Measurements from ENCODE around the gene LRMDA. TPM values are rescaled to one million over a fixed set of nuclear protein-coding genes. Genes with fewer than 3 reads are reported as not detected.

The LRMDA gene
- total RNA-seq, 1 experiment from 2014 or later: 4.8 TPM

GRCh38 chr10:75999001-75999400 is 567.6 kb downstream of the LRMDA start:
- ATAC-seq (no peak), DNase-seq (ENCODE audit: low read depth, low spot score) (no peak)
- ChIA-PET RAD21 (ENCODE audit: low non-redundant PET in 1 of 2, low total read pairs in 2 of 2, uncharacterized antibody in 2 of 2, unreplicated experiment in 2 of 2) (no interaction called here), CTCF (interaction anchor here (1.4 kb wide), 1 partner anchor 27 kb away, joined by 3 read pairs; no protein-coding TSS in a partner anchor), POLR2A (no interaction called here)
- H3K9ac ChIP-seq (ENCODE audit: low read length): no peak overlapping the region
- no peaks in the 10 kb centered on the region for H3K9me2 ChIP-seq (ENCODE audit: insufficient read depth)
- peaks cover 17% of the 10 kb centered on the region for H3K27me3 ChIP-seq (ENCODE audit: insufficient read depth, low read length)
- no TSS peak for BruUV-seq (replicated peaks)
- no peaks in the 10 kb centered on the region for H3K9me3 ChIP-seq (ENCODE audit: control insufficient read depth in 1 of 2, insufficient read depth in 1 of 2, low read depth in 1 of 2, low read length in 2 of 2)
- TF ChIP-seq JUND (IDR thresholded peaks at IDR 0.05): no peak
- no peak for TF ChIP-seq MAX (IDR thresholded peaks at IDR 0.05)
- no peak for TF ChIP-seq ELF1 (IDR thresholded peaks at IDR 0.05; ENCODE audit: borderline replicate concordance, low read depth)
- TF ChIP-seq FOSL1 (IDR thresholded peaks at IDR 0.05; ENCODE audit: low read depth): no peak
- TF ChIP-seq POLR2AphosphoS5 (IDR thresholded peaks at IDR 0.05; ENCODE audit: low read depth, low read length): no peak
- no peak for TF ChIP-seq CBX3 (IDR thresholded peaks at IDR 0.05; ENCODE audit: low read depth)
- no peak for TF ChIP-seq YY1 (IDR thresholded peaks at IDR 0.05; ENCODE audit: extremely low read depth, insufficient replicate concordance, low read depth, low read length)
- TF ChIP-seq SP1 (IDR thresholded peaks at IDR 0.05; ENCODE audit: low read depth): no peak
- no peak for TF ChIP-seq EZH2 (IDR thresholded peaks at IDR 0.05)
- TF ChIP-seq RAD21 (IDR thresholded peaks at IDR 0.05; ENCODE audit: low read depth): no peak
- TF ChIP-seq CEBPB (IDR thresholded peaks at IDR 0.05; ENCODE audit: low read depth): no peak
- no peaks in the 10 kb centered on the region for H3K4me1 ChIP-seq (ENCODE audit: control insufficient read depth in 1 of 2, insufficient read depth in 2 of 2, low read length in 2 of 2)
- H3K27ac ChIP-seq (ENCODE audit: low read depth, low read length): no peak overlapping the region
- no peaks in the 10 kb centered on the region for H4K20me1 ChIP-seq (ENCODE audit: insufficient read depth)
- intact Hi-C loops (cut with micrococcal nuclease): no loop called here
- no peaks in the 10 kb centered on the region for H3K36me3 ChIP-seq (ENCODE audit: control insufficient read depth in 1 of 2, insufficient read depth in 2 of 2, low read length in 2 of 2)
- no peak overlapping the region for H2AFZ ChIP-seq (ENCODE audit: low read depth, low read length, poor library complexity, severe bottlenecking)
- H3K4me2 ChIP-seq (ENCODE audit: low read length): no peak overlapping the region
- no peaks in the 10 kb centered on the region for H3K79me2 ChIP-seq (ENCODE audit: insufficient read depth, low read length)
- H3K4me3 ChIP-seq (replicated peaks in 1 of 2; ENCODE audit: low read depth in 1 of 2, low read length in 2 of 2): no peak overlapping the region

- no peaks in the 10 kb centered on the region for H3K9me2 ChIP-seq (ENCODE audit: insufficient read depth)
- DNase-seq (ENCODE audit: low read depth, low spot score) (no peak), ATAC-seq (no peak)
- H3K4me3 ChIP-seq (replicated peaks in 1 of 2; ENCODE audit: low read depth in 1 of 2, low read length in 2 of 2): no peak overlapping the region
- H3K27me3 ChIP-seq (ENCODE audit: insufficient read depth, low read length): peaks cover 17% of the 10 kb centered on the region
- intact Hi-C loops (cut with micrococcal nuclease): no loop called here
- ChIA-PET POLR2A (no interaction called here), RAD21 (ENCODE audit: low non-redundant PET in 1 of 2, low total read pairs in 2 of 2, uncharacterized antibody in 2 of 2, unreplicated experiment in 2 of 2) (interaction anchor here in 1 of 2 experiments (0.6 kb wide), 1 partner anchor 26 kb away, joined by 4 read pairs; no protein-coding TSS in a partner anchor), CTCF (interaction anchor here (1.4 kb wide), 1 partner anchor 27 kb away, joined by 3 read pairs; no protein-coding TSS in a partner anchor)
- H3K4me1 ChIP-seq (ENCODE audit: control insufficient read depth in 1 of 2, insufficient read depth in 2 of 2, low read length in 2 of 2): no peaks in the 10 kb centered on the region
- no peak overlapping the region for H2AFZ ChIP-seq (ENCODE audit: low read depth, low read length, poor library complexity, severe bottlenecking)
- no peak overlapping the region for H3K9ac ChIP-seq (ENCODE audit: low read length)
- no peaks in the 10 kb centered on the region for H4K20me1 ChIP-seq (ENCODE audit: insufficient read depth)
- H3K27ac ChIP-seq (ENCODE audit: low read depth, low read length): no peak overlapping the region
- H3K79me2 ChIP-seq (ENCODE audit: insufficient read depth, low read length): no peaks in the 10 kb centered on the region
- no TSS peak for BruUV-seq (replicated peaks)
- H3K4me2 ChIP-seq (ENCODE audit: low read length): no peak overlapping the region
- no peaks in the 10 kb centered on the region for H3K9me3 ChIP-seq (ENCODE audit: control insufficient read depth in 1 of 2, insufficient read depth in 1 of 2, low read depth in 1 of 2, low read length in 2 of 2)
- no peaks in the 10 kb centered on the region for H3K36me3 ChIP-seq (ENCODE audit: control insufficient read depth in 1 of 2, insufficient read depth in 2 of 2, low read length in 2 of 2)
- TF ChIP-seq POLR2A (IDR thresholded peaks at IDR 0.05; ENCODE audit: borderline replicate concordance, extremely low read depth, insufficient read depth, insufficient read length) (no peak), POLR2AphosphoS5 (IDR thresholded peaks at IDR 0.05; ENCODE audit: low read depth, low read length) (no peak), SIN3A (IDR thresholded peaks at IDR 0.05; ENCODE audit: low read depth) (no peak), CTCF (IDR thresholded peaks at IDR 0.05 in 2 of 3, conservative IDR thresholded peaks at IDR 0.05 in 1 of 3; ENCODE audit: borderline replicate concordance in 1 of 3, insufficient read depth in 1 of 3, low read depth in 2 of 3, low read length in 2 of 3) (no peak), RAD21 (IDR thresholded peaks at IDR 0.05; ENCODE audit: low read depth) (no peak), YY1 (IDR thresholded peaks at IDR 0.05; ENCODE audit: extremely low read depth, insufficient replicate concordance, low read depth, low read length) (no peak), SP1 (IDR thresholded peaks at IDR 0.05; ENCODE audit: low read depth) (no peak), ZNF274 (IDR thresholded peaks at IDR 0.05; ENCODE audit: low read depth, low read length) (no peak), ATF3 (IDR thresholded peaks at IDR 0.05) (no peak), SRF (IDR thresholded peaks at IDR 0.05; ENCODE audit: low read depth) (no peak), CEBPB (IDR thresholded peaks at IDR 0.05; ENCODE audit: low read depth) (no peak), FOSL1 (IDR thresholded peaks at IDR 0.05; ENCODE audit: low read depth) (no peak), CBX3 (IDR thresholded peaks at IDR 0.05; ENCODE audit: low read depth) (no peak), EGR1 (IDR thresholded peaks at IDR 0.05; ENCODE audit: low read depth) (no peak), ZFX (IDR thresholded peaks at IDR 0.05) (no peak)
Measured at GRCh38 chr10:75999515-76000209, 568.2 kb downstream of the LRMDA start.

Data from HCT116 (cell line).